Measurements from ENCODE around the gene CCDC127. TPM values are rescaled to one million over a fixed set of nuclear protein-coding genes. Genes with fewer than 3 reads are reported as not detected.

CCDC127 gene
- polyA plus RNA-seq, 3 donors: 0.68 to 1.5 (median 0.85) TPM

- Histone ChIP-seq H4K20me1 (ENCODE audit: insufficient read depth, low read length) (no peaks in the 10 kb centered on the region), H3K4me3 (replicated peaks in 1 of 3; ENCODE audit: low read depth in 2 of 3, low read length in 3 of 3) (no peak overlapping the region), H3K27ac (ENCODE audit: low read depth in 1 of 2, low read length in 2 of 2) (no peak overlapping the region), H3K9me3 (replicated peaks in 1 of 2; ENCODE audit: control insufficient read depth in 1 of 2, insufficient read depth in 1 of 2, low read length in 2 of 2) (peaks cover 0 to 7% of the 10 kb centered on the region in 2 donors), H2AFZ (ENCODE audit: insufficient read depth, low read depth, low read length, poor library complexity, severe bottlenecking) (no peak overlapping the region), H3K4me2 (replicated peaks; ENCODE audit: extremely low read depth, low read length, poor library complexity, severe bottlenecking) (no peak overlapping the region), H3K36me3 (replicated peaks in 1 of 2; ENCODE audit: control insufficient read depth in 1 of 2, insufficient read depth in 2 of 2, low read length in 2 of 2) (no peaks in the 10 kb centered on the region), H3K79me2 (ENCODE audit: insufficient read depth, low read length) (no peaks in the 10 kb centered on the region), H3K27me3 (ENCODE audit: control insufficient read depth in 2 of 2, insufficient read depth in 2 of 2, low read length in 2 of 2) (no peaks in the 10 kb centered on the region), H3K4me1 (ENCODE audit: control insufficient read depth in 1 of 2, insufficient read depth in 2 of 2, low read length in 2 of 2) (no peaks in the 10 kb centered on the region), H3K9ac (ENCODE audit: insufficient read depth, low read length, poor library complexity, severe bottlenecking) (no peak overlapping the region)
- DNase-seq: no peak
- 87% methylated on average over 19 of the region's 19 CpGs for WGBS (ENCODE audit: insufficient coverage)
- Mint-ChIP-seq H3K27ac (no peak overlapping the region), H3K27me3 (ENCODE audit: low read depth in 3 of 3) (peaks cover 9 to 12% (median 12%) of the 10 kb centered on the region in 3 donors), H3K9me3 (peaks cover 3 to 16% (median 6%) of the 10 kb centered on the region in 7 donors), H3K4me3 (no peak overlapping the region), H3K36me3 (no peaks in the 10 kb centered on the region), H3K4me1 (no peaks in the 10 kb centered on the region)
- TF ChIP-seq CTCF (IDR thresholded peaks at IDR 0.05): no peak
- intact Hi-C loops (cut with micrococcal nuclease): no loop called here
Observed at GRCh38 chr5:162190-162564, 55.8 kb downstream of the CCDC127 start.

- Histone ChIP-seq H3K27ac (ENCODE audit: low read depth in 1 of 2, low read length in 2 of 2) (no peak overlapping the region), H3K4me2 (replicated peaks; ENCODE audit: extremely low read depth, low read length, poor library complexity, severe bottlenecking) (no peak overlapping the region), H3K4me1 (ENCODE audit: control insufficient read depth in 1 of 2, insufficient read depth in 2 of 2, low read length in 2 of 2) (no peaks in the 10 kb centered on the region), H3K4me3 (replicated peaks in 1 of 3; ENCODE audit: low read depth in 2 of 3, low read length in 3 of 3) (no peak overlapping the region), H3K79me2 (ENCODE audit: insufficient read depth, low read length) (no peaks in the 10 kb centered on the region), H4K20me1 (ENCODE audit: insufficient read depth, low read length) (no peaks in the 10 kb centered on the region), H3K27me3 (ENCODE audit: control insufficient read depth in 2 of 2, insufficient read depth in 2 of 2, low read length in 2 of 2) (no peaks in the 10 kb centered on the region), H3K9me3 (replicated peaks in 1 of 2; ENCODE audit: control insufficient read depth in 1 of 2, insufficient read depth in 1 of 2, low read length in 2 of 2) (peaks cover 0 to 7% of the 10 kb centered on the region in 2 donors), H2AFZ (ENCODE audit: insufficient read depth, low read depth, low read length, poor library complexity, severe bottlenecking) (no peak overlapping the region), H3K9ac (ENCODE audit: insufficient read depth, low read length, poor library complexity, severe bottlenecking) (no peak overlapping the region), H3K36me3 (replicated peaks in 1 of 2; ENCODE audit: control insufficient read depth in 1 of 2, insufficient read depth in 2 of 2, low read length in 2 of 2) (no peaks in the 10 kb centered on the region)
- WGBS (ENCODE audit: insufficient coverage): 95% methylated on average over 16 of the region's 17 CpGs
- intact Hi-C loops (cut with micrococcal nuclease): no loop called here
- H3K27me3 Mint-ChIP-seq (ENCODE audit: low read depth in 3 of 3): peaks cover 10 to 12% (median 12%) of the 10 kb centered on the region in 3 donors
- DNase-seq: no peak
- H3K27ac Mint-ChIP-seq: no peak overlapping the region
- no peak for TF ChIP-seq CTCF (IDR thresholded peaks at IDR 0.05)
- H3K36me3 Mint-ChIP-seq: no peaks in the 10 kb centered on the region
- no peaks in the 10 kb centered on the region for H3K4me1 Mint-ChIP-seq
- no peak overlapping the region for H3K4me3 Mint-ChIP-seq
- peaks cover 3 to 16% (median 6%) of the 10 kb centered on the region in 7 donors for H3K9me3 Mint-ChIP-seq
Observed at GRCh38 chr5:161803-162110, 56.2 kb downstream of the CCDC127 start.

All from CD14-positive monocyte (primary cell).